Activated T-cell treated with anti-CD3 and anti-CD28 coated beads for 4 hours (primary cell): ENCODE results near the gene SFXN2.
A peak's percentile ranks its signal among the peaks of the same experiment; 100 is the strongest.
"Not testable (repeated sequence)": the region's sequence is repeated elsewhere in the genome, so short reads cannot be mapped to it uniquely, and the experiment has no call there.

Experiments used
- DNase-seq: peaks from one replicate; pipeline ENCODE4 v3.0.0-alpha.2; 2020

Gene SFXN2, protein sequence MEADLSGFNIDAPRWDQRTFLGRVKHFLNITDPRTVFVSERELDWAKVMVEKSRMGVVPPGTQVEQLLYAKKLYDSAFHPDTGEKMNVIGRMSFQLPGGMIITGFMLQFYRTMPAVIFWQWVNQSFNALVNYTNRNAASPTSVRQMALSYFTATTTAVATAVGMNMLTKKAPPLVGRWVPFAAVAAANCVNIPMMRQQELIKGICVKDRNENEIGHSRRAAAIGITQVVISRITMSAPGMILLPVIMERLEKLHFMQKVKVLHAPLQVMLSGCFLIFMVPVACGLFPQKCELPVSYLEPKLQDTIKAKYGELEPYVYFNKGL

GRCh38 chr10:102714621-102715455, at the start of gene SFXN2:
Gene SFXN2, plus strand, starts transcription at chr10:102714636. Its CDS starts 12,001 bp downstream, at chr10:102726637.
- peak; percentile 19 for DNase-seq

GRCh38 chr10:102665904-102666509, 48.4 kb upstream of the SFXN2 start:
- no peak for DNase-seq

DNA sequence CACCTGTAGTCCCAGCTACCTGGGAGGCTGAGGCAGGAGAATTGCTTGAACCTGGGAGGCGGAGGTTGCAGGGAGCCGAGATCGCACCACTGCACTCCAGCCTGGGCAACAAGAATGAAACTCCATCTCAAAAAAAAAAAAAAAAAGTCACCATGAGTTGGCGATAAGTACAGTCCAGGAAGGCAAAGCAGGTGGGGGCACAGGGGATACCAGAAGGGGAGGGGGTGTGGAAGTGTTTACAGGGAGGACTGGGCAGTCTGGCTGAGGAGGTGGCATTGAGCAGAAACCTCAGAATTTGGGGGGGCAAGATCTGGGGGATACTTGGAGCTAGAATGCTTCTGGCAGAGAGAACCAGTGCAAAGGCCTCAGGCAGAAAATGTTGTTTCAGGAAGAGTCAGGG, 47.0 kb upstream of the SFXN2 start:
- not testable (repeated sequence) for DNase-seq

DNA sequence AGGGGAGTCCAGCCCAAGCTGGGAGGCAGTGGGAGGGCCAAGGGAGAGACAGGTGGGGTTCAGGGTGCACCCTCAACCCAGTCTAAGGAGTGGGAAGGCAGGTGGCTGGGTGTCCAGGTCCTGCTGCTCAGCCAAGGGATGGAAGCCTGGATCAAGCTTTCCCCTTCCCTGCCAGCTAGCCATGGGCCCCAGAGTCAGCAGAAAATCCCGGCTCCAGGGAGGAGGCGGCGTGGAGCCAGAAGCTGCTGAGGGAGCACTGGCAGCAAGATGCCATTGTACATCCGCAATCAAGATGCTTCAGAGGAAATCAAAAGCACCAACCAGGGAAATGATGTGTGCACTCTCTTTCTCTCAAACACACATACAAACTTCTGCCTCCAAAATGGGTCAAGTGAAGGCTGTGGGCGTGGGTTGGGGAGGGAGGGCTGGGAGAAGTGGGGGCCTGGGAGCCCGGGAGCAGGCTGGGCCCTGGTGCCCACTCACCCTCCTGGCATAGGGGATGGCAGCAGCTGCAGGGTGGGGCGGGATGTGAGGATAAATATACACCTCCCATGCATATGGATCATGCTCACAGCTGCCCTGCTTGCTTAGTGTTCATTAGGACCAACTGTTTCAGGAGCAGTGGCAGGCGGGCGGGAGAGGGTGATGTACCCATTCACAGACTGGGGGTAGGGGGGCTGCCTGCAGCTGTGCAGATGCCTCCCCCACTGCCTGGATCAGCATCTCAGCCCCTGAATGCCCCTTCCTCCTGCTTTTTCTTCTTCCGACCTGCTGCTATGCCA, 45.9 kb upstream of the SFXN2 start:
- no peak for DNase-seq

GRCh38 chr10:102669206-102670064, 45.0 kb upstream of the SFXN2 start:
- no peak for DNase-seq

GRCh38 chr10:102670065-102670670, 44.3 kb upstream of the SFXN2 start:
- no peak for DNase-seq

GRCh38 chr10:102670871-102671434, 43.5 kb upstream of the SFXN2 start:
- no peak for DNase-seq

DNA sequence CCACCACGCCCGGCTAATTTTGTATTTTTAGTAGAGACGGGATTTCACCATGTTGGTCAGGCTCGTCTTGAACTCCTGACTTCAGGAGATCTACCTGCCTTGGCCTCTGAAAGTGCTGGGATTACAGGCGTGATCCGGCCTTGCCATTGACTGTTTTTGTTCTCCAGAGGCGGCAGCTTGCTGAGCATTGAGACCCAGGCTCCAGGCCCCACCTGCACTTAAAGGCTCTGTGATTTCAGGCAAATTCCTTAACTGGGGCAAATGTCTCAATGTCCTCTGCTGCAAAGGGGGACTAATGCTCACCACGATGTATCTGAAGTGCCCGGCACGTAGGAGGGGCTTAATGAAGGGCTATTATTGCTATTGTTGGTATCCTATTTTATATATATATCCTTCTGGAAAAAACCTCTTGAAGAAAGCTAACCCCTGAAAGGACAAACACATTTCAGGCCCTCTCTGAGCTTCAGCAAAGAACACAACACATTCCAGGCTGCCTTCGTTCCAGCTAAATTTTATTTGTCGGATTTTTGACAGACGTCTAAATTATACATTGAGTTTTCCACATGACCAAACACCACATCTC, 41.1 kb upstream of the SFXN2 start:
- DNase-seq, result no peak

DNA sequence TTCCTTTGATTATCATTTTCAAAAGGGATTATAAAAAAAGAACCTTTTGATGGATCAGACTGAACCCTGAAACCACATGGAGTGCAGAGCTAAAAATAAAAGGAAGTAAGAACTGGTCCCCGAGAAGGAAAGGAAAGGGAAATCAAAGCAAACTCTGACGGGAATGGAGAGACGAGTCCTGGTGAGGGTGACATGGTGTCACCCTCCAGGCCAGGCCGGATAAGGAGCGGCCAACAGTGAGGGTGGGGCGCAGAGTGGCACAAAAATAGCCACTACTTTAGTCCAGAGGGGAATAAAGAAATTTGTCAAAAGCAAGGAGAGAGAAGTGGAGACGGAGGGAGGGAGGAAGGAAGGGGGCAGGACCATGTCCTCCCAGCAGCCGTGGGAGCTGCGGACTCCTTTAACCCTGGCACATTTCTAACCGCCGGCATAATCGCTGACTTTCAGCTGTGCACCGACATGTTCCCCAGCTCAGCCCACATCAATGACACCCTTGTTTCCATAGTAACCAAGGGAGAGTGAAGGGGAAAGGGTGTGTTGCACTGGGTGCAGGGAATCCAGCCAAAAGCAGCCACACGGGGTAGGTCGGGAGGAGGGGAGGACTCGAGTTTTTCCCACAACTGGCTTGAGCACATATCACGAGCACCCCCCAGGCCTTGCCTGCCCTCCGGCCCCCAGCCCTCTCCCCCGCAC, 40.5 kb upstream of the SFXN2 start:
- DNase-seq, result peak; percentile 50

DNA sequence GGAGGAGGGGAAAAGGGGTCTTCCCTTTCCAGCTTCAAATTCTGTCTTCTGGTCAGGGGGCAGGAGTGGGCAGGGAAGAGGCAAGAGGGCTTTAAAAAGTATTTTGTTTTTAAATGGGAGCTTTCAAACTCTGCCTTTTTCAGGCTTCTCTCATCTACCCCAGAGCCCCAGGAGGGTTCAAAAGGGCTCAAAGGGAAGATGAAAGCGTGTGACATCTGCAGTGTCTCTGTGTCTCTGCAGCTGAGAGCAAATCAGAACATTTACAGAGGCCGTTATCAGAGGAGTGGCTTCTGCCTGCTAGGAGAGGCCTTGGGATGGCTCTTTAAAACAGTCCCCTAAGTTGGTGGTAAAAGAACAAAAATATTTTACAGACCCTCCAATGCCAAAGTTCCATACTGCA, 39.9 kb upstream of the SFXN2 start:
- DNase-seq, result no peak

GRCh38 chr10:102675011-102675665, 39.3 kb upstream of the SFXN2 start:
- DNase-seq, result no peak

- no peak for DNase-seq
These were observed 38.5 kb upstream of the SFXN2 start for GRCh38 chr10:102675666-102676533.

DNA sequence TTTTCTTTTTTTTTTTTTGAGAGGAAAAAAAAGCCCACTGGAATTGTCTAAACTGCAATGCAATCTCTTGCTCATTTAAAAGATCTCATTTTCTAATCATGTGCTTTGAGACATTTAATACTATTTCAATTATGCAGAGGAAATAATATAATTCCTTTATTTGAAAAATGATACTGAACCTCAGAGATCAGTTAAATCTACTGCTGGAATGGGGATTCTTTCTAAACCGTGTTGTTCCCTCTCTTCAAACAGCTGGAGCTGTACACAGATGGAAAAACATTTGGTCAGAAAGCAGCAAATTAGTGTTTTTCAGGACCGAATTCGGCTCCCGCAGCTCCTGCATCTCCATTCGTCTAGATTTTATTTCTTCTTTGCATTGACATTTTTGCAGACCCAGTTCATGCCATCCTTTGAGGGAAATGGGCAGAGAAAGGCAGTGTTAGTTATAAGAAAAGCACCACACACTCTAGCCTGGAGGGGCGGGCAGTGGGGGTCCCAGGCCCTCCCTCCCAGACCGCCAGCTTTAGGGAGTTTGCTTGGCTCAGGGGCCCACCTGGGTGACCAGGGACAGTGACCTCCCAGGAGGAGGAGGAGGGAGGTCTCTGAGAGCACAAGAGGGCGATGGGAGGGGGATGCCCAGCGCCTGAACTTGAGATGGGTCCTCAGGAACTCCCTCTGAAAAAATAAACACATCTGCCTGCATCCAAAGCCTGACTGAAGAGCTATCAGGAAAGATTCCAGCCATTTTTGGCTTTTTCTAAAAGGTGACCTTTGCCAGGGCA, 37.7 kb upstream of the SFXN2 start:
- no peak for DNase-seq

GRCh38 chr10:102677331-102678067, 36.9 kb upstream of the SFXN2 start:
- DNase-seq, result no peak

DNA sequence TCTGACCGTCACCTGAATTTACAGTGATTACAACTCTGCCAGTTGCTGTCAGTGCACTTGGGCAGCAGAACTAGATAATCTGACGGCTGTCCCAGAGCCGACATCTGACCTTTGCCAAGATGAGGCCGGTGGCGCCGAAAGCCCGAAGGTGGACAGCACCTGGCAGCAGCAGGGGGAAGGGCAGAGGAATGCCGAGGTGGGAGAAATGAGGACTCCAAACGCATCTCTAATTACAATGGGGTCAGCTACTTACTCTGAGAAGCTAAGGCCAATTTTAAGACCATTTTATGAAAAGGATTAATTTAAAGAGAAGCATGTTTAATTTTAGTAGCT, 36.4 kb upstream of the SFXN2 start:
- no peak for DNase-seq

DNA sequence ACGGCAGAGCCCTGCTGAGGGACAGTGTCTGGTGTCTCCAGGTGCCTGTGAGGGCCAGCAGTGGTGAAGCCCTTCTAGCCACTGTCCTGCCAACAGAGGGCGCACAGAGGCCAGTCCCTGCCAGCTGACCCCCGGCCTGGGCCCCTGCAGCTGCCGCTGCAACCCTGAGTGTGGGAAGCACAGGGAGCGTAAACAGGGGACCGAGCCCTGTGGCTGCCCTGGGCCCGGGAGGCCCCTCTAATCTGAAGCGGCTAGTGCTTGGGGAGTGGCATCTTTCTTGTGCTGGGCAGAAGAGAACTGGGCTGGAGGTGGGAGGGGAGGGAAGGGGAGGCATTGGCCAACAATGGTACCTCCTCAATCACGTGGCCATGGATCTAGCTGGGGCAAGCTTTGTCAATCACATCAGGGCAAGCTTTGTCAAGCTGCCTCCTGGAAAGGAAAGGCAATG, 35.6 kb upstream of the SFXN2 start:
- no peak for DNase-seq

- DNase-seq, result no peak
These were observed 34.8 kb upstream of the SFXN2 start for GRCh38 chr10:102679596-102679995.
